Muscle layer of colon (tissue), 2 donors: ENCODE measurements around the gene CLIP4.

Experiments used
- H3K27ac ChIP-seq: one replicate; pipeline ENCODE4 v1.7.0; 2013; ENCODE audit warnings: low read depth, mild to moderate bottlenecking, low read length, moderate library complexity
- H3K27me3 ChIP-seq, 2 donors: one replicate each; pipeline ENCODE4 v1.7.0; 2013; ENCODE audit warnings: low read length in 2 of 2, mild to moderate bottlenecking in 2 of 2; ENCODE audit not compliant: insufficient read depth in 2 of 2, control insufficient read depth in 1 of 2
- H3K36me3 ChIP-seq: one replicate; pipeline ENCODE4 v1.7.0; 2013; ENCODE audit warnings: mild to moderate bottlenecking, low read length; ENCODE audit not compliant: insufficient read depth
- H3K4me1 ChIP-seq: one replicate; pipeline ENCODE4 v1.7.0; 2013; ENCODE audit warnings: mild to moderate bottlenecking, low read length; ENCODE audit not compliant: insufficient read depth
- H3K4me3 ChIP-seq, 2 donors: one replicate each; pipeline ENCODE4 v1.7.0; 2013; ENCODE audit warnings: low read length in 2 of 2, low read depth in 1 of 2, mild to moderate bottlenecking in 1 of 2, moderate library complexity in 1 of 2
- H3K9ac ChIP-seq: one replicate; pipeline ENCODE4 v1.7.0; 2013; ENCODE audit warnings: low read length
- H3K9me3 ChIP-seq: one replicate; pipeline ENCODE4 v1.7.0; 2013; ENCODE audit warnings: mild to moderate bottlenecking, low read length
- donor health status: abdominal sarcoma.
- donor health status: Adenocarcinoma of cecum.

Gene CLIP4

DNA sequence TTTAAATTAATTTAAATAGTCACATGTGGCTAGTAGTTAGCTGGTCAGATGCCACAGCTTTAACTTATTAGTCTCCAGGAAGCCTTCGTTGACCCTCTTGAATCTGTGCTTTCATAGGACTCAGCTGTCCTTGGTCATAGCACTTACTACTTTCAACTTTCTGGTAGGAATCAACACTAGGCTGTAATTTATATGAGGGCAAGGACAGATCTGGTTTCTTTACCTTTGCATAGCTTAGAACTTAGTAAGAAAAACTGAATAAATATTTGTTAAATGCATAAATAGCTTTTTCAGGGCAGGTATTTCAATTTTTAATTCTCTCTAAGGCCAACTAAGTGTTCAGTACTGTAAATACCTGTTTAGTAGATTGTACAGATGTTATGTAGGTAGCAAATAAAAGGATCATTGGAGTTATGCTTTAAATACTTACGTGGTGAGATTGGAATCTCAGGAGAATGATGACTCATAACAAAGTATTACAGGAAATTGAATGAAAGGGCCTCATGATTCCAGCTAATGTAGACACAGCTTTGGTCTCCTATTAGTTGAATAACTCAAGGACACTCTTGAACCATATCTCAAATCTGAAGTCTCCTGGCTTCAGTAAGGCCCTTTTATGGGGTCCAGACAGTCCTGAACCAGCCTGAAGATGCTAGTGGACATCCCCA, 2.6 kb downstream of the CLIP4 start:
- H3K27me3 ChIP-seq = no peaks in the 10 kb centered on the region
- H3K9me3 ChIP-seq = no peaks in the 10 kb centered on the region
- peaks cover 24% of the 10 kb centered on the region for H3K4me1 ChIP-seq
- H3K4me3 ChIP-seq = no peak overlapping the region
- no peaks in the 10 kb centered on the region for H3K36me3 ChIP-seq
- H3K27ac ChIP-seq = no peak overlapping the region
- no peak overlapping the region for H3K9ac ChIP-seq

DNA sequence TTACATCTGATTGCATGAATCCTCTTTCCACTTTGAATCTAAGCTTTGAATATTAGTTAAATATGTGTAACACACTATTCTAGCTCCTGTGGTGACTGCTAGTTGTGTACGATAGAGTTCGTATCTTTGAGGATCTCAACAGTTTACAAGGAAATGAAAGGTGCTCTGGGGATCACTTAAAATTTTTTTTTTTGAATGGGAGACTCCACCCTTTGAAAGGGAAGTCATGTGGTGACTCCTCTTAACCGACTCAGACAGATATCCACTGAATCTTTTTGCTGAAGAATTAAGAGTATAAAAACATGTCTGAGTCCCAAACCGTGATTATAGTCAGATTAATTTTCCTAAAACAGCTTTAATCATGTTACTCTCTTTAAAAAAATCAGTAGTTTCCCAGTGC, 4.0 kb downstream of the CLIP4 start:
- H3K27ac ChIP-seq = no peak overlapping the region

DNA sequence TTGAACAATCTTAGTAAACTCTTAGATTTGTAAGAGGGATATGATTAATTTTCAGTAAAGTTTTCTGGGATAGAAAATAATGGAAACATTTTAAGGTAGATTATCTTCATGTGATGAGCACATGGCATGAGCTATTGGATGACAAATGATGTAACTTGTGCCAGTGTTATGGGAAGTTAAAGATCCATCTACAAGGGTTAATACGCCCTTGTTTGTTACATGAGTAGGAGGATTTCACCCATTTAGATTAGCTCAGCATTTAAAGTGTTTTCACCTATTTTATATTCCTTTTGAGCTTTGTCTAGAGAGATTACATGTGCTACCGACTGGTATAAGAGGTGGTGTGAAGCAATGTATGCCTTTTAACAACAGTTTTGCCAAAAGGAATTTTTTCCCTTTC, 5.6 kb downstream of the CLIP4 start:
- Histone ChIP-seq H3K9me3 (no peaks in the 10 kb centered on the region), H3K4me1 (peaks cover 19% of the 10 kb centered on the region), H3K36me3 (peaks cover 6% of the 10 kb centered on the region), H3K27ac (no peak overlapping the region), H3K4me3 (no peak overlapping the region), H3K27me3 (no peaks in the 10 kb centered on the region), H3K9ac (no peak overlapping the region)

More for the DNA sequence above, 4.0 kb downstream of the CLIP4 start:
- no peak overlapping the region for H3K9ac ChIP-seq
- no peaks in the 10 kb centered on the region for H3K27me3 ChIP-seq
- H3K4me3 ChIP-seq = no peak overlapping the region
- H3K4me1 ChIP-seq = peaks cover 24% of the 10 kb centered on the region
- no peaks in the 10 kb centered on the region for H3K36me3 ChIP-seq
- no peaks in the 10 kb centered on the region for H3K9me3 ChIP-seq

DNA sequence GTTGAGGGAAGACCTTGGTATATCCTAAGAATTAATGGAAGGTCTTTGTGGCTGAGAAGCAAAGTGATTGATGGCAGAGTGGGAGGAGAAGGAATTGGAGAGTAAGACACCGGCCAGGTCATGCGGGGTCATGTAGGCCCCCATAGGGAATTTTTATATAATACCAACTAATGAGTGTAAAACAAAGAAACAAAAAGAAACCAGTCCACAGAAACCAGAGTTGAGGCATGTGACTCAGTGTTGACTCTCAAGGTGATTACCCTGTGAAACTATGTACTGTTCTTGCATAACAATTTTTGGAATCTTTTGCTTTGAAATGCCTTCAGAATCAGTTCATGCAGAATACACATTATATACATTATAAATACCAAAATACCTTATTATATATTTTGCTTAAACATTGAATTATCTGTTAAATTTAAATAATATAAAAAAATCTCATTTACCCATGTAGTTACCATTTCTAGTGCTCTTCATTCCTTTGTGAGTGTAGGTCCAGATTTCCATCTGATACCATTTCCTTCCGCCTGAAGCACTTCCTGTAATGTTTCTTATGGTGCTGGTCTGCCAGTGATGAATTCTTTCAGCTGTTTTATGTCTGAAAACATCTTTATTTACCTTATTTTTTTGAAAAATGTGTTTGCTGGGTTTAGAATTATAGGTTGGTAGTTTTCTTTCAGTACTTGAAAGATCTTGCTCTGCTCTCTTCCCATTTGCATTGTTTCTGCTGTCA, 8.6 kb downstream of the CLIP4 start:
- H3K9me3 ChIP-seq = no peaks in the 10 kb centered on the region
- no peaks in the 10 kb centered on the region for H3K27me3 ChIP-seq
- H3K4me3 ChIP-seq = no peak overlapping the region
- peaks cover 7% of the 10 kb centered on the region for H3K4me1 ChIP-seq
- H3K9ac ChIP-seq = no peak overlapping the region
- peaks cover 6% of the 10 kb centered on the region for H3K36me3 ChIP-seq
- no peak overlapping the region for H3K27ac ChIP-seq

DNA sequence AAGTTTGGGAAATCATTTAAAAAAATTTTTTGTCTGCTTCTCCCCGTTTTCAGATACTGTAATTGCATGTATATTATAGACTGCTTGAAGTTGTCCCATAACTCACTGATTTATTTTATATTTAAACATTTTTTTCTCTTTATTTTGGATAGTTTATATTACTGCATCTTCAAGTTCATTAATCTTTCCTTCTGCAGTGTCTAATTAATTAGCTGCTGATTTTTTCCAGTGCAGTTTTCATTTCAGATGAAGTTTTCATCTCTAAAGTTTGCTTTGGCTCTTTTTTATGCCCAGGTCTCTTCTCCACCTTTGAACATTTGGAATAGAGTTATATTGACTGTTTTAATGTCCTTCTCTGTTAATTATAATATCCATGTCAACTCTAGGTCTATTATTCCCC, 9.3 kb downstream of the CLIP4 start:
- Histone ChIP-seq H3K36me3 (peaks cover 6% of the 10 kb centered on the region), H3K27me3 (no peaks in the 10 kb centered on the region), H3K4me3 (no peak overlapping the region), H3K9ac (no peak overlapping the region), H3K27ac (no peak overlapping the region), H3K9me3 (no peaks in the 10 kb centered on the region), H3K4me1 (peaks cover 14% of the 10 kb centered on the region)

DNA sequence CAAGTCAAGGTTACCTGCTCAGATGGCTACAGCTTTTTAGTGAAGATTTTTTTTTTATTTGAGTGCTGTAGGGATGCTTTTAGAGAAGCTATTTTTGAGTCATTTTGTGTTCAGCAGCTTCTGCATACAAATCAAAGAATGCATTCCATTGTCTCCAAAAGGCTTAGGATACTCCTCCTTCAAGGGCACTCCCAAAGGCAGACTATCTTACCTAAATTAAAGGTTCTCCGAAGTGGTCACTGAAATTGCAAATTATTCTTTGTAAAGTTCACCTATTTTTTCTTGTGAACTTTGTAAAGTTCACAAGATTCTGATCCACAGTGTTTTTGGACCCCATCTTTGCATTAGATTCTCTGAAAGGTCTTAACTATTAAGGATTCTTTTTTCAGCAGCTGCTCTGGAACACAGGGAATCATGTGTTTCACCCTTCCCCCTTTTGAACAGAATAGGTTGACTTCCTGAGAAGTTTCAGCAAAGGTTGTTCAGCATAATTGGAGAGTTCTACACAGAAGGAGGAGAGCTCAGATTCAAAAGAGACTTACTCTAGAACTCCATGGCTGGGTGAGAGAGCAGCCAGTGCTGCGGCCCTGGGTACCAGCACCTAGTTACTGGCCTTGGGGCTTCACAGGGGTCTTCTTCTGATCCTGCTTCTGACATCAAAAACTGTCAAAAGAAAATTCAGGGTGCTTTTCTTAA, 14.5 kb downstream of the CLIP4 start:
- Histone ChIP-seq H3K36me3 (peaks cover 22% of the 10 kb centered on the region), H3K27me3 (no peaks in the 10 kb centered on the region), H3K4me3 (no peak overlapping the region), H3K9me3 (no peaks in the 10 kb centered on the region), H3K27ac (peak overlapping the region; percentile 39), H3K4me1 (peaks cover 29% of the 10 kb centered on the region), H3K9ac (no peak overlapping the region)

DNA sequence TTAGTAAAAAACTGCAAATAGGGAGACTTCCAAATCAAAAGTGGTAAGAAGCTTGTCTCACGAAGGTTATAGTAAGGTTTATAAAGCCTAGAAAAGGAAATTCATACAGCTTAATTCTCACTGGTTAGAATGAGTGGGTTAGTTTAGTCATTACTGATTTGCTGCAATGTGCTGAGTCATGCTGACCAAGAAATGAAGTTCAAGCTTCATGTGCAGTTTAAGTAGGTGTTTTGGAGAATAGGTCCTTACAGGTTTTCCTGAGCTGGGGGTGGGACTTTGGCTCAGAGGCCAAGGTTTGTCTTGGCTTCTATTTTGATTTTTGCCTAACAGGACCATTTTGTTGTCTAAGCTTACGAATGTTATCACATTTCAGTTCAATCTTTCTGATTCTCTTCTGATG, 15.1 kb downstream of the CLIP4 start:
- Histone ChIP-seq H3K4me1 (peaks cover 29% of the 10 kb centered on the region), H3K4me3 (no peak overlapping the region), H3K27me3 (no peaks in the 10 kb centered on the region), H3K9me3 (no peaks in the 10 kb centered on the region), H3K9ac (no peak overlapping the region), H3K36me3 (peaks cover 21% of the 10 kb centered on the region), H3K27ac (peak overlapping the region; percentile 39)

DNA sequence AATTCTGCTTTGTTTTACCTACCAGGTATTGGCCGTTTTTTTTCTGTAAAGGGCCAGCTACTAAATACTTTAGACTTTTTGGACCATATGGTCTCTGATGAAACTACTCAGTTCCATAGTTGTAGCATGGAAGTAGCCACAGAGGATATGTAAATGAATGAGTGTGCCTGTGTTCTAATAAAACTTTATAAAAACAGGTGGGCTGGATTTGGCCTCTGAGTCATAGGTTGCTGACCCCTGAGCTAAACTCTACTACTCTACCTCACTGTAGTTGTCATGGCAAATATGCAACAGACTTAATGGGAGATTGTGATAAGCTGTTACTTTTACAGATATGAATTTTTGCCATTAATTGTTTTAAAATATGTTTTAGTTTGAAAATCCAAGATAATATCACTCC, 19.7 kb downstream of the CLIP4 start:
- no peak overlapping the region for H3K27ac ChIP-seq
- H3K4me1 ChIP-seq = peaks cover 10% of the 10 kb centered on the region
- no peak overlapping the region for H3K9ac ChIP-seq
- no peak overlapping the region for H3K4me3 ChIP-seq
- H3K9me3 ChIP-seq = no peaks in the 10 kb centered on the region
- H3K27me3 ChIP-seq = no peaks in the 10 kb centered on the region
- H3K36me3 ChIP-seq = peaks cover 22% of the 10 kb centered on the region

DNA sequence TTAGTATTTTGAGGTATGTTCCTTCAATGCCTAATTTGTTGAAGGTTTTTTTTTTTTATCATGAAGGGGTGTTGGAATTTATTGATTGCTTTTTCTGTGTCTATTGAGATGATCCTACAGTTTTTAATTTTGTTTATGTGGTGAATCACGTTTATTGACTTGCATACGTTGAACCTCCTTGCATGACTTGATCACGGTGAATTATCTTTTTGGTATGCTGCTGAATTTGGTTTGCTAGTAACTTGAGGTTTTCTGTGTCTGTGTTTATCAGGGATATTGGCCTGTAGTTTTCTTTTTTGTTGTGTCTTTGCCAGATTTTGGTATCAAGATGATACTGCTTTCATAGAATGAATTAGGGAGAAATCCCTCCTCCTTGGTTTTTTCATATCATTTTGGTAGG, 23.9 kb downstream of the CLIP4 start:
- H3K9me3 ChIP-seq = no peaks in the 10 kb centered on the region
- H3K9ac ChIP-seq = no peak overlapping the region
- no peak overlapping the region for H3K4me3 ChIP-seq
- peaks cover 23% of the 10 kb centered on the region for H3K36me3 ChIP-seq
- H3K27me3 ChIP-seq = no peaks in the 10 kb centered on the region
- H3K27ac ChIP-seq = no peak overlapping the region
- no peaks in the 10 kb centered on the region for H3K4me1 ChIP-seq

DNA sequence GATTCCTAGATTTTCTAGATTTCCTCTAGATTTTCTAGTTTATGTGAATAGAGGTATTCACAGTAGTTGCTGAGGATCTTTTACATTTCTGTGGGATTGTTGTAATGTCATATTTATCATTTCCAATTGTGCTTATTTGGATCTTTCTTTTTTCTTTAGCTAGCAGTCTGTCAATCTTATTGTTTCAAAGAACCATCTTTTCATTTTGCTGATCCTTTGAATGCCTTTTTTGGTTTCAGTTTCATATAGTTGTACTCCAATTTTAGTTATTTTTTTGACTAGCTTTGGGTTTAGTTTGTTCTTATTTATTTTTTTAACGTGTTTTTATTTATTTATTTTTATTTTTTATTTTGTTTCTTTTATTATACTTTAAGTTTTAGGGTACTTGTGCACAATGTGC, 24.5 kb downstream of the CLIP4 start:
- no peak overlapping the region for H3K9ac ChIP-seq
- H3K9me3 ChIP-seq = no peaks in the 10 kb centered on the region
- H3K27ac ChIP-seq = no peak overlapping the region
- H3K4me1 ChIP-seq = no peaks in the 10 kb centered on the region
- no peak overlapping the region for H3K4me3 ChIP-seq
- H3K27me3 ChIP-seq = no peaks in the 10 kb centered on the region
- H3K36me3 ChIP-seq = peaks cover 19% of the 10 kb centered on the region

DNA sequence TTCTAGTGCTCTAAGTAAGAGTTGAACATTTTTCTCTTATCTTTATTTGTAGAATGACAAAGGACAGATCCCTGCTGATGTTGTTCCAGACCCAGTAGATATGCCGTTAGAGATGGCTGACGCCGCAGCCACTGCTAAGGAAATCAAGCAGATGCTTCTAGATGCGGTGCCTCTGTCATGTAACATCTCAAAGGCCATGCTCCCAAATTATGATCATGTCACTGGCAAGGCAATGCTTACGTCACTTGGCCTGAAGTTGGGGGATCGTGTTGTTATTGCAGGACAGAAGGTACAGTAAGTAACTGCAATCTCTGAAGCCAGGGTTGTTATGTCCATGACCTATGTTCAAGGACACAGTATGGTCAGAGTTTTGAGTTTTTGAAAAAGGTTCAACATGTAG, 28.4 kb downstream of the CLIP4 start:
- Histone ChIP-seq H3K27me3 (no peaks in the 10 kb centered on the region), H3K36me3 (peaks cover 31% of the 10 kb centered on the region), H3K4me1 (no peaks in the 10 kb centered on the region), H3K9me3 (no peaks in the 10 kb centered on the region), H3K9ac (no peak overlapping the region), H3K4me3 (no peak overlapping the region), H3K27ac (no peak overlapping the region)
